T-helper 9 cell (primary cell): Measurements from ENCODE around the gene GPC5.
"Not testable (repeated sequence)": the region's sequence is repeated elsewhere in the genome, so short reads cannot be mapped to it uniquely, and the experiment has no call there.

Experiments
- DNase-seq: peaks from one replicate; pipeline ENCODE4 v3.0.0-alpha.2; 2020

Gene GPC5

DNA sequence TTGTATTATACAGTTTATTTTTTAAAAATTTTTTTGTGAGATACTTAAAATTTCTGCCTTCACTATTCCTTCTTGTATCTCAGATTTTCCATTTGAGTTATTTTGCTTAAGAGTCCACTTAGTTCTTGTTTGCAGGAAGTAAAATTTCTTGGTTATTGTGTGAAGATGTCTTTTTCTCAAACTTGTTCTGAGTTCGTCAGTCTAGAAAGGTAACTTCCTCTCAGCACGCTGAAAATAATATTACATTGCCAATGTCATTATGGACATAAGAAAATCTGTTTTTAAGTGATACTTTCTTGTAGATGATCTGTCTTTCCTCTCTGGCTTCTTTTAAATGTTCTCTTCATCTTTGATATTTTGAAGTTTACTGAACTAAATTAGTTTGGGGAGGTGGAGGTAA lies 1096.5 kb downstream of the GPC5 start:
- no peak for DNase-seq

DNA sequence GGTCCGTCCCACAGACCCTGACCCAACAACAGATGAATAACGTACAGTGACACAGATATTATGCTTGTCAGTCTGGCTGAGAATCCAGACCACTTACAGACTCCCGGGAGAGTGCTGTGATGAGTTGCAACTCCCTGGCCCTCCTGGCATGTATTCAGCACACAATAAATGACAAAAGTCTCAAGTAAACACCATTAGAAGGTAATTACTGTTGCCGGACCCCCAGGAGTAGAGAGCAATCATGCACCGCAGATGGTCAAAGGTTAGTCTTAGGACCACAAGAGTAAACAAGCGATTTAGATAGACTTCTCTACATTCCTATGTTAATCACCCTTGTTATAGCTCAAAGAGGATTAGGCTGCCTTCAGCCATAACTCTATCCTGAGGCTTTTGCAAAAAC lies 1101.8 kb downstream of the GPC5 start:
- no peak for DNase-seq

DNA sequence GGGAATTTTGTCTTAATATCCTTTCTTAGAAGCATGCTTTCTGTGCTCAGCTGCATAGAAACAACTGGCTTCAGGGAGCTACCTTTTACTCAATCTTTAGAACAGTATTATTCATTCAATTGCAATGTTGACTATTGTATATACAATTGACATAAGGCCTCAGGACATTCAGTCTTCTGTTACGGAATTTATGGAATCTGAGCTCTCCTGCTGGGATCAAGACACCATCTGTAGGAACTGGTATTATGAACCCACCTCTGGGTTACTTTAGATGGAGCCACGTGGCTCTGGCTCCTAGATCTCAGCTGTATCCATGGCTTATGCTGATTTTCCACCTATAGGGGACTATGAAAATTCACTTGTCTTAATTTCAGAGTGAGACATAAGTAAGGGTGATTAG lies 1112.0 kb downstream of the GPC5 start:
- no peak for DNase-seq

DNA sequence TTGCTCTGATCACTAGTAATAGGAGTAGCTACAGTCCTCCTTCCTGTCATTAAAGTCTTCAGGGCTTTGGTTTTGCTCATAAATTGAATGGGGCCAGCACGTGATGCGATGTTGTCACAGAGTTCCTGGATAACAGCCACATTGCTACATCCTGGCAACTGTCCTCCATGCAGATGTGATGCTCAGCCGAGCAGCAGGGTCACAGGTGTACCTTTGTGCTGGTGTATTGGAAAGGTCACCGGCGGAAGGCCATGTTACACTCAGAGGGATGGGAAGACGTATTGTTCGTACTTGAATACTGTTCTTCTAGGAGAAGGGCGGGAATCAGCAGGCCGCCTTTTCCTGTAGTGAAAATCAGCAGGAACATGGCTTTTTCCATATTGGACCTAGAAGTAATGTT lies 1114.4 kb downstream of the GPC5 start:
- DNase-seq: no peak

DNA sequence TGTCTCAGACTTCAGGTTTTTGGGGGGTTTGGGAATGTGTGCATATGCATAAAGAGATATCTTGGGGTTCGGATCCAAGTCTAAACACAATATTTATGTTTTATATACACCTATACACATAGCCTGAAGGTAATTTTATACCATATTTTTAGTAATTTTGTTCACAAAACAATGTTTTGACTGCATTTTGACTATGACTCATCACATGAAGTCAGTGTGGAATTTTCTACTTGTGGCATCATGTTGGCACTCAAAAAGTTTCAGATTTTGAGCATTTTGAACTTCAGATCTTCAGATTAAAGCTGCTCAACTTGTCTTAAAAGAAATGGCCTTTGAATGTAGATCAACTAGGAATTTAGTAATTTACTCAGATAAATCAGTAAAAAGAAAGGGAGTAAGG lies 1115.3 kb downstream of the GPC5 start:
- DNase-seq: no peak

DNA sequence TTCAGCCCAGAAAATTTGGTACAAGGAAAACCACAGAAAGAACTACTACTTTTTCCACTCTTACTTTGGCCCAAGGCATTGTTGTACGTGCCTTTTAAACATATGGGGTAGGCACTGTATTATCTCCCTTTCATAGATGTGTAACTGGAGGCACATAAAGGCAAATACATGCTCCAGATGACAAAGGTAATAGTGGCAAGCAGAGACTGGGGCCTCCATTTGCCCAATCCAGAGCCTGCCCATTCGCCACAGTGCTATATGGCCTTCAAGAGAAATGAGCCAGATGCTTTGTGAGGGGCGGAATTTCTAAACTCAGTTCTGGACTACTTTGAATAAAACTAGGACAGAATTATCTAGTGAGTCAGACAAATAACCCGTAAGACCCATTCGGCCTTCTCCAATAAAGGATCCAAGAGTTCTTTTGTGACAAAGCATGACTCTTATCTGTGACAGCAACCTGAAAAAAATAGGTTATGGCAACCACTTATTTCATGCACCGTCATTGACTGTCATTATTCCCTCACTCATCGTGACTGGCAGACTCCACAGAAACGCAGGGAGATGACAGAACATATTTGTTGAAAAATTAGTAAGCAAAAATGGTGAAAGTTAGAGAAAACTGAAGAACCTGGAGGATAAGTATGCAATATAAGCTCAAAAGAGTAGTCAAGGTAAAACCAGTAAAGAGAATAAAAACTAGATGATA lies 1116.2 kb downstream of the GPC5 start:
- no peak for DNase-seq

DNA sequence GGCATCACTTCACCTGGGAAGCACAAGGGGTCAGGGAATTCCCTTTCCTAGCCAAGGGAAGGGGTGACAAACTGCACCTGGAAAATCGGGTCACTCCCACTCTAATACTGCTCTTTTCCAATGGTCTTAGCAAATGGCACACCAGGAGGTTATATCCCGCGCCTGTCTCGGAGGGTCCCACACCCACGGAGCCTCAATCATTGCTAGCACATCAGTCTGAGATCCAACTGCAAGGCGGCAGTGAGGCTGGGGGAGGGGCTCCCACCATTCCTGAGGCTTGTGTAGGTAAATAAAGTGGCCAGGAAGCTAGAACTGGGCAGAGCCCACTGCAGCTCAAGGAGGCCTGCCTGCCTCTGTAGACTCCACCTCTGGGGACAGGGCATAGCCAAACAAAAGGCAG lies 1118.5 kb downstream of the GPC5 start:
- DNase-seq: not testable (repeated sequence)

DNA sequence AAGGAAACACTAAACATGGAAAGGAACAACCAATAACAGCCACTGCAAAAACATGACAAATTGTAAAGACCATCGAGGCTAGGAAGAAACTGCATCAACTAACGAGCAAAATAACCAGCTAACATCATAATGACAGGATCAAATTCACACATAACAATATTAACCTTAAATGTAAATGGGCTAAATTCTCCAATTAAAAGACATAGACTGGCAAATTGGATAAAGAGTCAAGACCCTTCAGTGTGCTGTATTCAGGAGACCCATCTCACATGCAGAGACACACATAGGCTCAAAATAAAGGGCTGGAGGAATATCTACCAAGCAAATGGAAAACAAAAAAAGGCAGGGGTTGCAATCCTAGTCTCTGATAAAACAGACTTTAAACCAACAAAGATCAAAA lies 1120.2 kb downstream of the GPC5 start:
- DNase-seq: not testable (repeated sequence)

DNA sequence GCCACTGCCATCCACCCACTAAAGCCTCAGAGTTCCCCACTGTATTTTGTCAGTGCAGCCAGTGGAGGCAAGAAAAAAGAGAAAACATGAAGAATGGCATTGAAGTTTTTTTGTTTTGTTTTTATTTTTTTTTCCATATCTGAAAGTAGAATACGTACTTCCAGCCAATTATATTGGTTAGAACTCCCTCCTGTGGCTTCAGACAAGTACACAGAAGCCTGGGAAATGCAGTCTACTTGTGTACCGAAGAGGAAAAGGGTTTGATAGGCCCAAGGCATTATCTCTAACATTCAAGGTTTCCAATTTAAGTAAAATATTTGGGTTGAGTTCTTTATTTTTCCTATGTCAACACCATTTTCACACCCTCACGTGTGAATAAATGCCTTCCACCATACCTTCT lies 1131.9 kb downstream of the GPC5 start:
- no peak for DNase-seq

DNA sequence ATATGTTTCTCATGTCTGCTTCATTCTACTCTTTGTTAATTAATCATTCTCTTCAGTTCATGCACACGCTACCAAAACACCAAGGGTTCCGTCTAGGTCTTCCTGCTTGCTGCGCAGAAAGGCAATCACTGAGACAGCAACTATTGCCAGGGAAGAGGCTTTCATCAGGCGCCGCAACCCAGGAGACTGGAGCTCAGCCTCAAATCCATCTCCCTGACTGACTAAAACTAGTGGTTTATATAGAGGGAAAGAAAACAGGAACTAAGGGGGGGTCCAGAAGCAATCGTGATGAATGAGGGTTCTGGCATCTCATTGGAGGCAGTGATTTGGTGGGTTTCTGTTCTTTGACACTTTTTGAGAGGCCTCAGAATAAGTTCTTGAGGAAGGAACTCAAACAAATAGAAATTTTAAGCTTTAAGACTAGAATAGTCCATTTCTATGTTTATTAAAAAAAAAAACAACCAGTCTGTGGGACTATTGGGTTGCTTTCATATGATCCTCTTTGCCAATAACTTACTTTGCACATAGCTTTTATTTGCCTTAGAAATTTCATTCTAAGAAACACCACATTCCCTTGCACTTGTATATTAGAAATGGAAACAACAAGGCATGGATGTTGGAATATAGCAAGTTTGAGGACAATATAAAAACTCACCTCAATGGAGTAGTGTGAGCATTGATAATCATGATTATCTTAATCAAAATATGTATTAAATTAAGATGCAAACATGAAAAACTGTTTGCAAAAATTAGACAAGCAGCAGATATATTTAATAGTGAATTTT lies 1137.0 kb downstream of the GPC5 start:
- no peak for DNase-seq

DNA sequence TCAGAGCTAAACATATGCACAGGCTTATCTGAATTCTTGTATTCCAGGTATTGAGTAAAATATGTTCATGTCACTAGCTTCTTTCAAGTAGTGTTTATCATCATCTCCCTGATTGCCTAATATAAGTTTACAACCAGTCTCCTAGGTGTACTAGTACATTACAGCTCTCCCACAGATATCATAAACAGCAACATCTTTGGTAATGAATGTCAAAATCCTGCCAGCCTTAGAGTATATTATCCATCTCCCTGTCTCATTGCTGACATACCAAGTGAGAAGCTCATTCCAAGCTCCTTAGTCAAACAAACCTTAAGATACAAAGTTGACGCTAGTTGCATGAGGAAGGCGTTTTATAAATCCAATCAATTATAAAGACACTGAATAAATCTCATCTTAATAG lies 1139.0 kb downstream of the GPC5 start:
- DNase-seq: no peak

DNA sequence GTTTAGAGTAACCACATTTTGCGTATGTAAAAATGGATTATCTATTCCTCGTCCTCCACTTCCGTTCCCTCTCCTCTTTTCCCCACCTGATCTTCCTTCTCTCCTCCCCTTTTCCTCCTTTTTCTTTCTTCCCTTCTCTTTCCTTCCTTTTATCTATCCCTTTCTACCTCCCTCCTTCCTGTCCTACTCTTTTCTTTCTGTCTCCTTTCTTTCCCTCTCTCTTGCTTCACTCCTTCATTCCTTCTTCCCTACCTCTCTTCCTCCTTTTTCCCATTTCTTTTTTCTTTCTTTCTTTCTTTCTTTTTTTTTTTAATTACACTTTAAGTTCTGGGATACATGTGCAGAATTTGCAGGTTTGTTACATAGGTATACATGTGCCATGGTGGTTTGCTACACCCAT lies 1139.7 kb downstream of the GPC5 start:
- no peak for DNase-seq

DNA sequence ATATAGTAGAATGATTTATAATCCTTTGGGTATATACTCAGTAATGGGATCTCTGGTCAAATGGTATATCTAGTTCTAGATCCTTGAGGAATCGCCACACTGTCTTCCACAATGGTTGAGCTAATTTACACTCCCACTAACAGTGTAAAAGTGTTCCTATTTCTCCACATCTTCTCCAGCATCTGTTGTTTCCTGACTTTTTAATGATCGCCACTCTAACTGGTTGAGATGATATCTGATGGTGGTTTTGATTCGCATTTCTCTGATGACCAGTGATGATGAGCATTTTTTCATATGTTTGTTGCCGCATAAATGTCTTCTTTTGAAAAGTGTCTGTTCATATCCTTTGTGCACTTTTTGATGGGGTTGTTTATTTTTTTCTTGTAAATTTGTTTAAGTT lies 1140.7 kb downstream of the GPC5 start:
- DNase-seq: not testable (repeated sequence)

DNA sequence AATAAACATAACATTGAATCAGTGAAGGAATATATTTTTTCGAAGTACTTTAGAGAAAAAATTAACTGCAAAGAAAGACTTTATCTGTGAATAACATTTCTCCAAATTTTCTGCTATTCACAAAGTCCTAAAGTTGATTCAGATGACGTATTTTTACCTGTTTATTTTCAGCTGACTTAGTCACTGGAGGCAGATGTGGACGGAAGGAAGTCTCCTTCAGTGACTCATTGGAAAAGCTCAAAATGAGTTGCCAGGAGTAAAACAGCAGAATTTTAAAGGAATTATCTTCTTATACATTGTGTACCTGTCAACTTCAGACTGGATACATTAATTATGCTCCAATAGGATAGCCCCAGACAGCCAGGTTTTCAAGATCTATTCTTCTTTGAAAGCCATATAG lies 1148.8 kb downstream of the GPC5 start:
- no peak for DNase-seq

DNA sequence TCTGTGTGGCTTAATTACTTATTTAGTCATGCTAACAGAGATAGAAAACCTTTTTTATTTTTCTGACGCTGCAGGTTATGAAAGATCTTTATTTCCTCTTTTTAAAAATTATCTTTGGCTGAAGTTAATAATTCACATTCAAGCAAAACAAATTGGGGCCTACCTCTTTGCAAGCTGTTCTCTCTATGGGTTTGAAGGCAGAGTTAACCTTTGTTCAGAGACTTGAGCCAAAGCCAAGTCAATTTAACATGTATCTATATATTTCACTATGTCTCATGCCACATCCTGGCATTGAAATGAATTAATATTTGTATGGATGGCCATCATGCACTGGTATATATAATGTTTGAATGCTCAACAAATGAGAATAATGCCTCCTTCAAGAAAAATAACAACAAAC lies 1150.9 kb downstream of the GPC5 start:
- DNase-seq: no peak

DNA sequence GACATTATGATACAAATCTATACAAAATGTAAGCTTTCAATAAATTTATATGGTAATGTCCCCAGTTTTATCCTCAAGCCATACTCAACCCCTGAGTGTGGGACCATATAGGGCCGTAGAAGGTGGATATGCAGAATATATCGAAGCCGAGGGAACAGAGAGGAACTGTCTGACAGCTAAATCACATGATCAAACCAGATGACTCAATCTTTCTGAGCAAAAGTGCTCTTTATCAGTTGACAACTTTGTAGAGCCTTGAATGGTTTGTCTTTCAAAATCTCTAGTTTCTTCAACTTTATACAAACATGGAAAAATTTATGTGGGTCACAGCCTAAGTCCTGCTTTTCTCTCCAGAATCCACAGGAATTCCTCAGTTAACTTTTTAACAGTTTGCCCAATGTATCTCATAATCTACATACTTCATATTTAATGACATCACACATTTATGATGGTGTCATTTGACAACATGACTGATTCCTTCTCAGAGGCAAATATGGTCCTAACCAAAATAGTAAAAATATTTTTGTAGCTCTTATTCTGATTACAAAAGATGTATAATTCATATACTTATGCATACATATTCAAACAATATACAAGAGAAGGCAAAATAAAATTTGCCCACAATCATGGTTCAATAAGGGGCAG lies 1155.2 kb downstream of the GPC5 start:
- no peak for DNase-seq

DNA sequence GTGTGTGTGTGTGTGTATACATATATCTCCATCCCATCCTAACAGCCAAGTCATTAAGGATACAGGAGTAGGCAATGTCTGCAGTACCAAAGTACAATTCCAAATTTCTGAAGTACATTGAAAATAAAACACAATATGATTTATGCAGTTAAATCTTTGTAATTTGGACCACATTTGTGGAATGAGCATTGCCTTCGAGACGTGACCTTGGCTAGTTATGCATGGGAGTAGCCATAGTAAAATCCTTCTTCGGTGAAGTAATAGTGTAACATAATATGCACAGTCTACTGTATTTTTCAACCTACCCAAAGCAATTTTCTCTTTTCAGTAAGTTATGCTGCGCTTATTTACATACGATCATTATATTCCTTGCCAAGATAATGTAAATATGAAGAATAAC lies 1162.5 kb downstream of the GPC5 start:
- no peak for DNase-seq

DNA sequence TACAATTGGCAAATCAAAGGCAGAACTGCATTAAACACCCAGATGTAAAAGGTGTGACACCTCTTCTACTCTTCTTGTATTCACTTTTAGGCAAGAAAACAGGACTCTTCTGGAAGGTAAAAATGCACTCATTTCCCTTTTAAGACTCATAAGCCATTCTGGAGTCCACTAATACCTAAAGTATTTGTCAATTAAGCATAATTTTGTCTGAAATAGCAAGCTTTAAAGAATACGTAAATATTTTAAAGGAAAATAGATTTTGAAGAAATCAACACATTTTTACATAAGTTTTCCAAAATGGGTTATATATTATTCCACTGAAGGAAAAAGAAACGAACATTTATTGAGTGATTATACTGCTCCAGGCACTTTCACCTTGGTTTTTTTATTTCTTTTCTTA lies 1166.5 kb downstream of the GPC5 start:
- no peak for DNase-seq

DNA sequence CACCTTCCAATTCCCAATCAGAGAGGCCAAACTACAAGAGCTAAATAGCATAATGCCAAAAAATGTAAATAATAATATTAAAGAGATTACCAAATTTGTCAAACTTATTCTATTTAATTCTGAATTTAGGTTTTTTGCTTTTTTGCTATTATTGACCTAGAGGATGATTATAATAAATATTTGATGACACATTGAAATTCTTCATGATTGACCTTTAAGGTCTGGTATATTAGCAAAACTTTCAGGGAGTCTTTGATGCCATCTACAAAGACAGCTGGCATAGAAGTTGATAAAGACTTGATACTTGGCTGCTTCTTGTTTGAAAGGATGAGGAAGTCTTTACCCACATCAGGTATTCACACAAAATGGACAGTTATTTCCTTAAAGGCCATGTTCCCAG lies 1168.3 kb downstream of the GPC5 start:
- DNase-seq: no peak

DNA sequence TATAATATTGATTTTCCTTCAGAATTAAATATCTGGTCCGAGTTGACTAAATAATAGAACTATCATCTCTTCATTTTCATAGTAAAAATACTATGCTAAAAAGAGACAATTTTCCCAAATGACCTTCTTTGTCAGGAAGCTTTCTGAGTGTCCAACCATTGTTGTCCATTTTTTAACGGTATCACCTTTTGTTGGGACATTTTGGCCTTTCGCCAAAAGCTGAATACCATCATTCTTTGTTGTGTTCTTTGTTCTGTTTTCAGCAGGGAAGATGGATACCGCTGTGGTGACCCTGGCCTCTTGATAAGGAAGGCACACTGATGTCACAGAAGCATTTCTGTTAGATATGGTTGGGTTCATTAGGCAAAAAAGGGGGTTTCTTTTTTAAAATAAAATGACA lies 1173.8 kb downstream of the GPC5 start:
- DNase-seq: no peak

DNA sequence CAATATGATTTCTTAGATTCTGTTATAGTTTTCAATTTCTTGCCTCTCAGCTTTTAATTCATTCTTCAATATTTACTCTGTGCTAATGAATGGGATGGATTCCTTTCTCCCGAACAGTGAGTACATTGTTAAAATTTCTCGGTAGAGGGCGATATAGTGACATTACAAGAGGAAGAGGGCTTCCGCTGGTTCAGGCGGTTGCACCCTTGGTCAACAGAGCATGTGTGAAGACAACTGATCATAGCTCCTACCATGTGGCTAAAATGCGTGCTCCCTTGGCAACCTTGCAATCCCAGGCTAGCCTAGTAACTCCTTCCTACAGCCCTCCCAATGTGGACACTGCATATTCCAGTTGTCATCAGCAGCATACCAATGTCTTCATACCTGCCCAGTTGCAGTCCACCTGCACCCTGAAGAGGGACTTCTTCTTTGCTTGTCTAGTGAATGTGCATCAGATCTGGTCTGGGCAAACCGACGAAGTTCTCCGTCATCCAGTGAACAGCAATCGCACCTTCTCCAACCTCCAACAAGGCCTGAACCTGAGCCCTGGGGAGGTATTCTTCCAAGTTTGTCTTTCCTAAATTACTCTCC lies 1175.1 kb downstream of the GPC5 start:
- DNase-seq: no peak

DNA sequence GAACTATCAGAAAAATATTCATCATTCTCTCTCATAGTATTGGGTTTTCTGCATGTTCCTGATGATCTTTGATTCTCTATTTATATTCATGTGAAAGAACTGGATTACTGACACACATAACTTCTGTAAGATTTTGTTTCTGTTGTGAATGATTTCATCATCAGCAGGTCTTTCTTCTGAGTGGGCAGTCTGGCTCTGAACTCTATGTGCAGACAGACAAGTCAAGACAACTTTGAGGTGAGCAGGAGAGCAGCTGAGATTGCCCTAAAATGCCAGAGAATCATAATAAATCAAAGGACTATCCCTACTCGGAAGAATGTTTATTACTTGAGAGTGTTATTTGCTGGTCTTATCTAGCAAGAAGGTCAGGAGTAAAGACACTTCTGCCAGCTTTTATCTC lies 1176.1 kb downstream of the GPC5 start:
- no peak for DNase-seq

DNA sequence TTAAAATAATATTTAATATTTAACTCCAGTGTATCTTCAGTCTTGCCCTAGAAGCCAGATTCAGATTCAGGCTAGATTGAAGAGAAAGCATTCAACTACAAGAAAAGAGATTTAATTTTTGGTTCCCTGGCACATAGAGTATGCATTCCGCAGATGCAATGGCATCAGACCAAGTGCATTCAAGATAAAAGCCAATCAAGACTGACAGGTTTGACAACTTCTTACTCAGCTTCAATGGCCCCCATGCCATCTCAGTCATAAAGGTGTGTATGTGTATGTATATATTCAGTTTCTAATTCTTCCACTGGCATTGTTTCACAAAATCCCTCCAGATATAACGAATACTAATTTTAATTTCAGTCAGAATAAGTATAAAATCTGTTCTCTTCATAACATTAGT lies 1177.4 kb downstream of the GPC5 start:
- no peak for DNase-seq

DNA sequence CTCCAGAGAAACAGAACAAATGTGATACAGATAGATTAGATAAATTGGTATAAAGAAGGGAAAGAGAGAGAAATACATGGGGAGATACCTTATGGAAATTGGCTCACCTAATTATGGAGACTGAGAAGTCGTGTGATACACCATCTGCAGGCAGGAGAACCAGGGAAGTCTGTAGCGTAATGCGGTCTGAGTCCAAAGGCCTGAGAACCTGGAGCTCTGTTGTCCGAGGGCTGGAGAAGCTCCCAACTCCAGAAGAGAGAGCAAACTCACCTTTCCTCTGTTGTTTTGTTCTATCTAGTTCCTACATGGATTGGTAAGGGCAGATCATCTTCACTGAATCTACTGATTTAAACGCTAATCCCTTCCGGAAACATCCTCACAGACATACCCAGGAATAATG lies 1179.9 kb downstream of the GPC5 start:
- no peak for DNase-seq
